ENCODE data around the gene CDK14. TPM values are rescaled to one million over a fixed set of nuclear protein-coding genes. Genes with fewer than 3 reads are reported as not detected.

The CDK14 gene
- total RNA-seq, 4 donors from 2014 or later, result 0.18 to 74.3 (median 7.3) TPM

GRCh38 chr7:91045606-91046005, 449.5 kb downstream of the CDK14 start:
- Histone ChIP-seq H3K4me3 (no peak overlapping the region), H3K4me1 (no peaks in the 10 kb centered on the region), H3K9me3 (no peaks in the 10 kb centered on the region), H3K27ac (no peak overlapping the region), H3K36me3 (no peaks in the 10 kb centered on the region), H3K27me3 (no peaks in the 10 kb centered on the region)
- TF ChIP-seq, protein P1, sequence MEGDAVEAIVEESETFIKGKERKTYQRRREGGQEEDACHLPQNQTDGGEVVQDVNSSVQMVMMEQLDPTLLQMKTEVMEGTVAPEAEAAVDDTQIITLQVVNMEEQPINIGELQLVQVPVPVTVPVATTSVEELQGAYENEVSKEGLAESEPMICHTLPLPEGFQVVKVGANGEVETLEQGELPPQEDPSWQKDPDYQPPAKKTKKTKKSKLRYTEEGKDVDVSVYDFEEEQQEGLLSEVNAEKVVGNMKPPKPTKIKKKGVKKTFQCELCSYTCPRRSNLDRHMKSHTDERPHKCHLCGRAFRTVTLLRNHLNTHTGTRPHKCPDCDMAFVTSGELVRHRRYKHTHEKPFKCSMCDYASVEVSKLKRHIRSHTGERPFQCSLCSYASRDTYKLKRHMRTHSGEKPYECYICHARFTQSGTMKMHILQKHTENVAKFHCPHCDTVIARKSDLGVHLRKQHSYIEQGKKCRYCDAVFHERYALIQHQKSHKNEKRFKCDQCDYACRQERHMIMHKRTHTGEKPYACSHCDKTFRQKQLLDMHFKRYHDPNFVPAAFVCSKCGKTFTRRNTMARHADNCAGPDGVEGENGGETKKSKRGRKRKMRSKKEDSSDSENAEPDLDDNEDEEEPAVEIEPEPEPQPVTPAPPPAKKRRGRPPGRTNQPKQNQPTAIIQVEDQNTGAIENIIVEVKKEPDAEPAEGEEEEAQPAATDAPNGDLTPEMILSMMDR (IDR thresholded peaks at IDR 0.05), result no peak
- TF ChIP-seq POLR2A (IDR thresholded peaks at IDR 0.05), result no peak
- no peak for DNase-seq

GRCh38 chr7:91046322-91047089, 450.4 kb downstream of the CDK14 start:
- Histone ChIP-seq H3K27ac (no peak overlapping the region), H3K4me1 (no peaks in the 10 kb centered on the region), H3K27me3 (no peaks in the 10 kb centered on the region), H3K9me3 (no peaks in the 10 kb centered on the region), H3K36me3 (no peaks in the 10 kb centered on the region), H3K4me3 (no peak overlapping the region)
- TF ChIP-seq POLR2A (IDR thresholded peaks at IDR 0.05), result no peak
- TF ChIP-seq, protein P1 (IDR thresholded peaks at IDR 0.05), result no peak
- no peak for DNase-seq

- no peak overlapping the region for H3K27ac ChIP-seq
- no peak for DNase-seq
- TF ChIP-seq, protein P1 (IDR thresholded peaks at IDR 0.05), result no peak
- no peak for TF ChIP-seq POLR2A (IDR thresholded peaks at IDR 0.05)
Observed at GRCh38 chr7:91047636-91048035, 451.5 kb downstream of the CDK14 start.

GRCh38 chr7:91050677-91051076, 454.6 kb downstream of the CDK14 start:
- H3K36me3 ChIP-seq, result no peaks in the 10 kb centered on the region
- H3K9me3 ChIP-seq, result no peaks in the 10 kb centered on the region
- H3K27me3 ChIP-seq, result no peaks in the 10 kb centered on the region
- H3K4me3 ChIP-seq, result no peak overlapping the region
- TF ChIP-seq, protein P1 (IDR thresholded peaks at IDR 0.05), result no peak
- TF ChIP-seq POLR2A (IDR thresholded peaks at IDR 0.05), result no peak
- no peaks in the 10 kb centered on the region for H3K4me1 ChIP-seq
- no peak for DNase-seq
- H3K27ac ChIP-seq, result no peak overlapping the region

More at GRCh38 chr7:91047636-91048035, 451.5 kb downstream of the CDK14 start:
- Histone ChIP-seq H3K36me3 (no peaks in the 10 kb centered on the region), H3K9me3 (no peaks in the 10 kb centered on the region), H3K4me1 (no peaks in the 10 kb centered on the region), H3K4me3 (no peak overlapping the region), H3K27me3 (no peaks in the 10 kb centered on the region)

GRCh38 chr7:91051966-91052365, 455.8 kb downstream of the CDK14 start:
- H3K4me1 ChIP-seq, result no peaks in the 10 kb centered on the region
- TF ChIP-seq, protein P1 (IDR thresholded peaks at IDR 0.05), result no peak
- no peak for TF ChIP-seq POLR2A (IDR thresholded peaks at IDR 0.05)
- no peak for DNase-seq
- no peak overlapping the region for H3K27ac ChIP-seq
- H3K36me3 ChIP-seq, result no peaks in the 10 kb centered on the region
- H3K4me3 ChIP-seq, result no peak overlapping the region
- no peaks in the 10 kb centered on the region for H3K27me3 ChIP-seq
- no peaks in the 10 kb centered on the region for H3K9me3 ChIP-seq
